IPS-11a (cell line): ENCODE measurements around the gene MILR1.
"Not testable (repeated sequence)": the region's sequence is repeated elsewhere in the genome, so short reads cannot be mapped to it uniquely, and the experiment has no call there.

Experiments
- H3K4me3 ChIP-seq: one replicate; pipeline ENCODE4 v1.5.1; 2013; ENCODE audit warnings: low read depth, low read length, control low read depth

Gene MILR1

GRCh38 chr17:64470625-64471024, 21.7 kb downstream of the MILR1 start:
- no peak overlapping the region for H3K4me3 ChIP-seq

- H3K4me3 ChIP-seq = no peak overlapping the region
These were observed 22.5 kb downstream of the MILR1 start for GRCh38 chr17:64471440-64471839.

- no peak overlapping the region for H3K4me3 ChIP-seq
These were observed 23.6 kb downstream of the MILR1 start for GRCh38 chr17:64472564-64472963.

GRCh38 chr17:64477849-64478248, 28.9 kb downstream of the MILR1 start:
- no peak overlapping the region for H3K4me3 ChIP-seq

GRCh38 chr17:64480951-64481350, 32.0 kb downstream of the MILR1 start:
- H3K4me3 ChIP-seq = no peak overlapping the region

- no peak overlapping the region for H3K4me3 ChIP-seq
These were observed 35.5 kb downstream of the MILR1 start for GRCh38 chr17:64484380-64484779.

- H3K4me3 ChIP-seq = no peak overlapping the region
These were observed 39.4 kb downstream of the MILR1 start for GRCh38 chr17:64488301-64488700.

GRCh38 chr17:64491034-64491860, 42.3 kb downstream of the MILR1 start:
- no peak overlapping the region for H3K4me3 ChIP-seq

- no peak overlapping the region for H3K4me3 ChIP-seq
These were observed 43.1 kb downstream of the MILR1 start for GRCh38 chr17:64491994-64492393.

GRCh38 chr17:64492481-64493109, 43.7 kb downstream of the MILR1 start:
- no peak overlapping the region for H3K4me3 ChIP-seq

GRCh38 chr17:64494121-64494520, 45.2 kb downstream of the MILR1 start:
- H3K4me3 ChIP-seq = no peak overlapping the region

- H3K4me3 ChIP-seq = not testable (repeated sequence)
These were observed 46.4 kb downstream of the MILR1 start for GRCh38 chr17:64495300-64495699.

- peak overlapping the region; percentile 66 for H3K4me3 ChIP-seq
These were observed 47.5 kb downstream of the MILR1 start for GRCh38 chr17:64496348-64496785.

GRCh38 chr17:64496786-64497564, 48.1 kb downstream of the MILR1 start, which contains the start of gene POLG2:
Gene POLG2 (minus strand): TSS chr17:64497054. CDS start chr17:64496968, 86 bp downstream.
- peak within 1 kb of the TSS; percentile 66 for H3K4me3 ChIP-seq

GRCh38 chr17:64497565-64498035, 48.7 kb downstream of the MILR1 start:
- H3K4me3 ChIP-seq = peak overlapping the region; percentile 66

- no peak overlapping the region for H3K4me3 ChIP-seq
These were observed 49.6 kb downstream of the MILR1 start for GRCh38 chr17:64498308-64499203.

- H3K4me3 ChIP-seq = no peak overlapping the region
These were observed 51.0 kb downstream of the MILR1 start for GRCh38 chr17:64499805-64500486.

- H3K4me3 ChIP-seq = no peak overlapping the region
These were observed 51.6 kb downstream of the MILR1 start for GRCh38 chr17:64500487-64500859.

- no peak overlapping the region for H3K4me3 ChIP-seq
These were observed 52.2 kb downstream of the MILR1 start for GRCh38 chr17:64500862-64501765.
